Activated naive CD8-positive, alpha-beta T cell treated with anti-CD3 and anti-CD28 coated beads, Interleukin-2, amount 50 U/mL, for 24 hours (primary cell): ENCODE results near the gene RNF14.
"Not testable (repeated sequence)": the region's sequence is repeated elsewhere in the genome, so short reads cannot be mapped to it uniquely, and the experiment has no call there.

Experiments
- ATAC-seq: fragments of 150-1000 bp; cut with Tn5 transposase; one replicate; pipeline ENCODE4 v1.10.0; 2021
- DNase-seq: peaks from one replicate; pipeline ENCODE4 v3.0.0; 2021
- H3K27ac Mint-ChIP-seq: one replicate; pipeline ENCODE4 v1.8.0; 2021; ENCODE audit warnings: mild to moderate bottlenecking, mixed read lengths
- H3K27me3 Mint-ChIP-seq: one replicate; pipeline ENCODE4 v1.8.0; 2021; ENCODE audit warnings: mixed read lengths
- H3K36me3 Mint-ChIP-seq: one replicate; pipeline ENCODE4 v1.8.0; 2021; ENCODE audit warnings: low read depth, mixed read lengths
- H3K4me1 Mint-ChIP-seq: one replicate; pipeline ENCODE4 v1.8.0; 2021; ENCODE audit warnings: mixed read lengths
- H3K4me3 Mint-ChIP-seq: one replicate; pipeline ENCODE4 v1.8.0; 2021; ENCODE audit warnings: mild to moderate bottlenecking, moderate library complexity, mixed read lengths
- H3K9me3 Mint-ChIP-seq: one replicate; pipeline ENCODE4 v1.8.0; 2021; ENCODE audit warnings: mixed read lengths

The RNF14 gene, protein sequence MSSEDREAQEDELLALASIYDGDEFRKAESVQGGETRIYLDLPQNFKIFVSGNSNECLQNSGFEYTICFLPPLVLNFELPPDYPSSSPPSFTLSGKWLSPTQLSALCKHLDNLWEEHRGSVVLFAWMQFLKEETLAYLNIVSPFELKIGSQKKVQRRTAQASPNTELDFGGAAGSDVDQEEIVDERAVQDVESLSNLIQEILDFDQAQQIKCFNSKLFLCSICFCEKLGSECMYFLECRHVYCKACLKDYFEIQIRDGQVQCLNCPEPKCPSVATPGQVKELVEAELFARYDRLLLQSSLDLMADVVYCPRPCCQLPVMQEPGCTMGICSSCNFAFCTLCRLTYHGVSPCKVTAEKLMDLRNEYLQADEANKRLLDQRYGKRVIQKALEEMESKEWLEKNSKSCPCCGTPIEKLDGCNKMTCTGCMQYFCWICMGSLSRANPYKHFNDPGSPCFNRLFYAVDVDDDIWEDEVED

DNA sequence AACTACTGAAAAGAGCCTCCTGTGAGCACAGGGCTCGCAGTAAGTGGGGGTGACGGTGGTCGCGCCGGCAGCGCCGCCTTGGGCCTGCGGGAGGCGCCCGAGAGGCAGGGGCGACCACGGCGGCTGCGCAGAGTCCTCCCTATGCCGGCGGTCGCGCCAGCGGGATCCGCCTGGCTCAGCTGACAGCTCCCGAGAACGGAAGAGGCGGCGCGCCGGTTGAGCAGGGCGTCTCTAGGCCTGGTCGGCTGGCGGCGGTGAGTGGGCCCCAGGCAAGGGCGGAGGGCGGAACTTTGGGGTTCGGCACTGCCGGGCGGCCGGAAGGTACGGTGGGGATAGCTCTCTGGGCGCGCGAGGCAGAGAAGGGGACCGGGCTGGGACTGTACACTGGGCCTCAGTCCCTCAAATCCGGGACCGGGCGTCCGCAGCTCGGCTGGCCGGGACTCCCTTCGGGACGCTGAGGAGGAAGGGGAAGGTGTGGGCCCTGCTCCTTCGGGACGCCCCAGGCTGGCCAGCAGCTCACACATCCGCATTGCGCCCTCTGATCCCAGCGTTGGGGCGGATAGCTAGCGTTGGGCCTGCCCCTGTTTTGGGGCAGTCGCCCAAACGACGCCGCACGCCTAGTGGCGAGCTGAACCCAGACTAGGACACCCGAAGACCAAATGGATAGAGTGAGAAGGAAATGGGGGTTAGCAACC lies at the start of gene RNF14:
Gene RNF14 (plus strand): TSS at position 192 of the 695 bp plus-strand sequence. CDS start 4,484 bp downstream, outside the sequence.
- Mint-ChIP-seq H3K4me1 (peaks cover 30% of the 10 kb centered on the region), H3K27me3 (no peaks in the 10 kb centered on the region), H3K4me3 (peak within 1 kb of the TSS; percentile 92), H3K36me3 (peaks cover 10% of the 10 kb centered on the region), H3K27ac (peak within 1 kb of the TSS; percentile 94), H3K9me3 (no peaks in the 10 kb centered on the region)
- peak; percentile 96 for ATAC-seq
- DNase-seq: peak; percentile 95

DNA sequence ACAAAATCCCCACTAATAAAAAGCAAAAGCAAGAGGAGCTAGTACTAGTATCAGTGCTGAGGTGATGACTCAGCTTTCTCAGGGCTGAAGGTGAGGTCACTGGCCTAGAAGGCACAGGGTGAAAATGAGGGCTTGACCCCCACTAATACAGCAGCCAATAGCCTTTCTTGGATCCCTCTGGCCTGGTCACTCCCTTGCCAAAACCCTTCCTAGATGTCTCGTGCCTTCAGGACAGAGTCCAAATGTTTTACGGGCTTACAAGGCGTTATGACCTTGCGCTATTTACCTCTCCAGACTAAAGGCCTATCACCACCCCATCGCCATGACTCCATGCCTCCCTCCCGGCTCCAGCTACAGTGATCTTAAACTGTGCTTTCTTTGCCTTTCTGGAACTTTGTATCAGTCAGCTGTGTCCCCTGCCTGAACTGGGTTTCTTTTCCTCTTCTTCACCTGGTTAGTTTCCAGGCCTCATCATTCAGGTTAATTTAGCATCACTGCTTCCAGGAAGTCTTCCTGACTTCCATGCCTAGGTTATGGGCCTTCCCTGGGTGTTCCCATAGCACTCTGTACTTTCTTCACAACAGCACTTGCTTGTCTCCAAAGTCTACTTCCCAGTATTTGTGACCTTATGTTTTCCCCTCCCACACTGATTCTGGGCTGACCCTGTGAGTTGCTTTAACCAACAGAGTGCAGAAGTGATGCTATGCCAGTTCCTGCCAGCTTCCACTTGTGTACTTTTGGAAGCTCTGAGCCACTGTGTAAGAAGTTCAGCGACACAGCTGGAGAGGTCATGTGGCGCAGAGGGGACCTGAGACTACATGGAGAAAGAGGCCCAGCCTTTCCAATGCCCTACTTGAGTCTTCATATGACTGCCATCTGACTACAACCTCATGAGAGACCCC lies 49.4 kb upstream of the RNF14 start:
- H3K4me1 Mint-ChIP-seq: peaks cover 18% of the 10 kb centered on the region
- peaks cover 18% of the 10 kb centered on the region for H3K27me3 Mint-ChIP-seq
- no peaks in the 10 kb centered on the region for H3K9me3 Mint-ChIP-seq
- no peak overlapping the region for H3K4me3 Mint-ChIP-seq
- ATAC-seq (no peak), DNase-seq (no peak)
- H3K27ac Mint-ChIP-seq: no peak overlapping the region
- H3K36me3 Mint-ChIP-seq: peaks cover 6% of the 10 kb centered on the region

DNA sequence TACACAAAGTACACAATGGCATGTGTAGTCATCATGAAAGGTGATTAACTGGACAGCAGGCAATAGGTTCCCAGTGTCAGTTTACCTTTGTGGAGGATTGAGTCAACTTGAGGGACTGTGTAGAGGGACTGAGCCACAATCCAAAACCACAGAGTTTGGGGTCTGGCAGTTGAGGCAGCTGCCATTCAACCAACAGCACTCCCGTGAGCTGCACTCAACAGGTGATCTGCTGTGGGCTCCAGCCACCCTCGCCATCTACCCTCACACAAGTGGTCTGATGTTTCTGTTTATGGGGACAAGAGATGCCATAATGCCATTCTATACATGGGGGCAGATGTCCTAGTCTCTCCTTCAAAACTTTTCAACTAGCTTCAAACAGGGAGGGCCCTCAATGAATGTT lies 48.1 kb upstream of the RNF14 start:
- Mint-ChIP-seq H3K4me1 (peaks cover 18% of the 10 kb centered on the region), H3K36me3 (peaks cover 12% of the 10 kb centered on the region), H3K27me3 (peaks cover 6% of the 10 kb centered on the region), H3K4me3 (no peak overlapping the region), H3K27ac (no peak overlapping the region), H3K9me3 (no peaks in the 10 kb centered on the region)
- no peak for ATAC-seq
- no peak for DNase-seq

DNA sequence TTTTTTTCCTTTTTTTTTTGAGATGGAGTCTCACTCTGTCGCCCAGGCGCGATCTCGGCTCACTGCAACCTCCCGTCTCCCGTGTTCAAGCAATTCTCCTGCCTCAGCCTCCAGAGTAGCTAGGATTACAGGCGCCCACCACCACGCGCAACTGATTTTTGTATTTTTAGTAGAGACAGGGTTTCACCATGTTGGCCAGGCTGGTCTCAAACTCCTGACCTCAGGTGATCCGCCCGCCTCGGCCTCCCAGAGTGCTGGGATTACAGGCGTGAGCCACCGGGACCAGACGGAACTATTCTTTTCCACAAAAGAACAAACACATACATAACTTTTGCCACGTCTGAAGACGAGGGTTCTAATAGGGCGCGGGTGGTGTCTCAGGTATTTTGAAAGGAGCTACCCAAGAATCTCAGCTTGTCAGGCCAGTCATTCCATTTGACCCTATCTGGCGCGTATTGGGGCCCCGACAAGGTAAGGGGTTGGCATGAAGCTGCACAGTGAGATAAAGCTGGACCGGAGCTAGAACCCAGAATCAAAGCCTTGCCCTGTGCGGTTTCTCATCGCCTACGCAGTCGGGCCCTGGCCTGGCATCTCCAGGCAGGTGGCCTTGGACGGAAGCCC lies 46.0 kb upstream of the RNF14 start:
- H3K9me3 Mint-ChIP-seq, DNase-seq, ATAC-seq, H3K27me3 Mint-ChIP-seq: not testable (repeated sequence)
- peak overlapping the region; percentile 93 for H3K4me3 Mint-ChIP-seq
- H3K36me3 Mint-ChIP-seq: peaks cover 27% of the 10 kb centered on the region
- H3K4me1 Mint-ChIP-seq: peaks cover 20% of the 10 kb centered on the region
- peak overlapping the region; percentile 88 for H3K27ac Mint-ChIP-seq

DNA sequence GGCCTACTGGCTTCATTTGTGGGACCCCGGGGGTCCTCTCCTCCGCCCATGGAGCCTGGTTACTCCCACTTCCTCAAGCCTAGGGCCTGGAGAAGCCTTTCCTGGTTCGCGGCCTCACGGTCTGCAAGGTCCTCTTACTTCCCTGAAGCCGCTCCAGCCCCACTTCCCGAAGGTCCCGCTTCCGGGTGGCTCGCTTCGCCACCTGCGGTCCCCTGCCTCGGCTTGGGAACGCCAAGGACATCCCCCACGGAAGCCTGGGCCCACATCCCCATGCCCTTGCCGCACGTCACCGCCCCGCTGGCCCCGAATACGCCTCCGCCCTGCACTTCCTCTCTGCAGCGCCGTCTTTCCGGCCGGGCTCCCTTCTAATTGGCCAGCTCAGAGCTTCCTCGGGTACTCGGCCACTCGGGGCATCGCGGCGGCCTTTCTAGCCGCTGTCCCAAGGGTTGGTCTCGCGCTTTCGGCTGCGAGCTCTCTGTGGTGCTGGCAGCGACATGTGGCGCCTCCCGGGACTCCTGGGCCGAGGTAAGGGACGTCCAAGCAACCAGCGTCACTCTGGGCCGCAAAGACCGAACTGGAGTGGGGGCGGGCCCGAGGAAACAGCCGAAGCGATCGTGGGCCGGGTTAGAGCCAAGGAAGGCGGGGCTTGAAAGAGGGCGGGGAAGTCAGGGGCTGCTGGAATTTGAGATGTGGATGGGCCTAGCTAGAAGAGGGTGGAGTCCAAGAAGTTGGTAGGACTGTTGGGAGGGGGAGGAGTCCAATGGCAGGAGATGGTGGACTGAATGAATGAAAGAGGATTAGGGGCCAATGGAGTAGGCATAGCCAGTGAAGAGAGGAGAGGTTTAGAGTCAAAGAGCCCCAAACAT lies 45.2 kb upstream of the RNF14 start, which contains the start of gene DELE1:
Gene DELE1 (plus strand): TSS at position 424 of the 866 bp plus-strand sequence. CDS start 71 bp downstream, at position 495.
- Mint-ChIP-seq H3K36me3 (peaks cover 32% of the 10 kb centered on the region), H3K4me1 (peaks cover 20% of the 10 kb centered on the region), H3K27ac (peak within 1 kb of the TSS; percentile 88), H3K4me3 (peak within 1 kb of the TSS; percentile 93), H3K27me3 (no peaks in the 10 kb centered on the region), H3K9me3 (no peaks in the 10 kb centered on the region)
- ATAC-seq (peak; percentile 97), DNase-seq (peak; percentile 92)

DNA sequence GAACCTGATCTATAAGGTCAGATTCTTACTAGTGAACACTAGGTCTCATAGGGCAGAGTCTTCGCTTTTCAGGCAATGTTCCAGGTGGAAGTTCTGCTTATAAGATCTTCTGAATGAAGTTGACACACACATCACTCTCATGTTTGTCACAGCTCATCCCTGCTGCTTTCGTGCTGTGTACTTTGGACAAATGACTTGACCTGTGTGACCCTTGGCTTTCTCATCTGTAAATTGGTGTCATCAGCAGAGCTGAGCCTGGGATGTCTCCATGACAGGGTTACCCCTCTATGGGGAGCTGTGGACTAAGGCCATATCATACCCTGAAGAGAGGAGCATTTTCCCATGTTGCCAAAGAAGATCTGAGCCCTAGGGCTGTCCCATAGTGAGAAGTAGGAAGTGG lies 42.5 kb upstream of the RNF14 start:
- H3K27ac Mint-ChIP-seq: no peak overlapping the region
- peaks cover 40% of the 10 kb centered on the region for H3K36me3 Mint-ChIP-seq
- H3K4me3 Mint-ChIP-seq: no peak overlapping the region
- no peaks in the 10 kb centered on the region for H3K27me3 Mint-ChIP-seq
- H3K4me1 Mint-ChIP-seq: peaks cover 20% of the 10 kb centered on the region
- no peaks in the 10 kb centered on the region for H3K9me3 Mint-ChIP-seq
- DNase-seq: no peak
- ATAC-seq: no peak

DNA sequence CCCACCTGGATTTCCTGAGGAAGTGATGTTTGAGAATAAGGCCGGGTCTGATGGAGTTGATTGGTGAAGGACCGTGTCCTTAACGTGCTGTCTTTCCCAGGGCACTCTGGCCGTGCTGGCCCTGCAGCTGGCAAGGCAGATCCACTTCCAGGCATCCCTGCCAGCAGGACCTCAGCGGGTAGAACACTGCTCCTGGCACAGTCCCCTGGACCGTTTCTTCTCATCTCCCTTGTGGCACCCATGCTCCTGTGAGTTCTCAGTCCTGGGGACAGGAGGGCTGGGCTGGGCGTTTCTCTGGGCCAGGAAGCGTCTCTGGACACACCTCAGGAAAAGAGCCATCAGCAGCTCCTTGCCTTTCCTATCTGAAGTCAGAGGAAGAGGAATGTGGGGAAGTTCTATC lies 40.9 kb upstream of the RNF14 start:
- Mint-ChIP-seq H3K9me3 (no peaks in the 10 kb centered on the region), H3K4me3 (no peak overlapping the region), H3K4me1 (peaks cover 14% of the 10 kb centered on the region), H3K27me3 (no peaks in the 10 kb centered on the region), H3K36me3 (peaks cover 46% of the 10 kb centered on the region), H3K27ac (no peak overlapping the region)
- ATAC-seq: no peak
- no peak for DNase-seq

DNA sequence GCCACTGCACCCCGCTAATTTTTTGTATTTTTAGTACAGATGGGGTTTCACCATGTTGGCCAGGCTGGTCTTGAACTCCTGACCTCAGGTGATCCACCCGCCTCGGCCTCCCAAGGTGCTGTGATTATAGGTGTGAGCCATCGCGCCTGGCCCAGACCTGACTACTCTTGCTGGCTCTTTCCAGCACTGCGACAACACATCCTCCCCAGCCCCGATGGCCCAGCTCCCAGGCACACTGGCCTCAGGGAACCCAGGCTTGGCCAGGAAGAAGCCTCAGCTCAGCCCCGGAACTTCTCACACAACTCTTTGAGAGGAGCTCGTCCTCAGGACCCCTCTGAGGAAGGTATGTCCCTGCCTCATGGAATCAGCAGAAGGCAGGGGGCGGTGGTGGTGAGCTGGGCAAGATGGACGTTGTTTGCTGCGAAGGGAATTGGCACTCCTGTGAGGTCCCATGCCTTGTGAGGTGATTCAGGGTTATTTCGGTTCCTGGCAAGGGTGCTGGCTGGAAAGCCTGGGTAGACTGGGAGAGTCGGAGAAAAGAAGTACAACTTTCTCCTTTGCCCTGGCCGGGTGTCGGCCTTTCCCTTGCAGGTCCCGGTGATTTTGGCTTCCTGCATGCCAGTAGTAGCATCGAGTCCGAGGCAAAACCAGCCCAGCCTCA lies 39.4 kb upstream of the RNF14 start:
- no peak for DNase-seq
- H3K4me3 Mint-ChIP-seq: no peak overlapping the region
- no peak for ATAC-seq
- H3K27me3 Mint-ChIP-seq: no peaks in the 10 kb centered on the region
- H3K36me3 Mint-ChIP-seq: peaks cover 43% of the 10 kb centered on the region
- H3K9me3 Mint-ChIP-seq: no peaks in the 10 kb centered on the region
- peaks cover 7% of the 10 kb centered on the region for H3K4me1 Mint-ChIP-seq
- H3K27ac Mint-ChIP-seq: peak overlapping the region; percentile 22

DNA sequence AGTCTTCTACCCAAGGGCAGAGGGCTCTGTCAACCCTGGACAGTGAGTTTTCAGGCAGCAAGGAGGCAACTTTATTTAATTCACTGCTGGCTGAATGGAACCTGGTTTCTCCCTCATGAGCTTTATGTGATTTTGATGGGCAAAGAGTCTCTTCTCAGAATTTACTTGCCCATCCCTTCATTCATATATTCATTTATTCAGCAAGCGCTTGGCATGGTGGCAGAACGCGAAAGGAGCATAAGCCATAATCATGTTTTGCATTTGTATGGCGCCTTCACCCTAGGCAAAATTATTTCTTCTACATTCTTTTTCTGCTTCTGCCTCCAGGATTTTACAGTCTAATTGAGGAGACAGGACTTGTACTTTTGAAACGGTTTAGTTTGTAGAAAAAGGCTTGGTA lies 37.2 kb upstream of the RNF14 start:
- Mint-ChIP-seq H3K36me3 (peaks cover 42% of the 10 kb centered on the region), H3K9me3 (no peaks in the 10 kb centered on the region), H3K27ac (no peak overlapping the region), H3K27me3 (no peaks in the 10 kb centered on the region), H3K4me1 (no peaks in the 10 kb centered on the region), H3K4me3 (no peak overlapping the region)
- no peak for ATAC-seq
- DNase-seq: no peak

DNA sequence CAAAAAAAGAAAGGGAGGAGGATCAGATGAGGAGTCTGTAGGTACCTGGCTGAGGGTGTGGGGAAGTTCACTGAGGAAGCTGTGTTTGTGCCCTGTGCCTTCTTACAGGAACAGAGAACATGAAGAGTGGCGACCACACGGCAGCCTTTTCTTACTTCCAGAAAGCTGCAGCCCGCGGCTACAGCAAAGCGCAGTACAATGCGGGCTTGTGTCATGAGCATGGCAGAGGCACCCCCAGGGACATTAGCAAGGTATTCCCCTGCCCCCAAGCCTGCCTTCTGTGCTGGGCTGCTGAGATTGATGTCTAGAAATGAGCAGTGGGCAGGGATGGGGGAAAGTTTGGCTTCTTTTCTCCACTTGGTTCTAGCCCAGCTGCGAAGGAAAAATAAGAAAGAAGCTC lies 35.8 kb upstream of the RNF14 start:
- no peaks in the 10 kb centered on the region for H3K27me3 Mint-ChIP-seq
- ATAC-seq: no peak
- H3K4me3 Mint-ChIP-seq: no peak overlapping the region
- no peaks in the 10 kb centered on the region for H3K9me3 Mint-ChIP-seq
- H3K36me3 Mint-ChIP-seq: peaks cover 33% of the 10 kb centered on the region
- H3K4me1 Mint-ChIP-seq: no peaks in the 10 kb centered on the region
- no peak overlapping the region for H3K27ac Mint-ChIP-seq
- DNase-seq: no peak

DNA sequence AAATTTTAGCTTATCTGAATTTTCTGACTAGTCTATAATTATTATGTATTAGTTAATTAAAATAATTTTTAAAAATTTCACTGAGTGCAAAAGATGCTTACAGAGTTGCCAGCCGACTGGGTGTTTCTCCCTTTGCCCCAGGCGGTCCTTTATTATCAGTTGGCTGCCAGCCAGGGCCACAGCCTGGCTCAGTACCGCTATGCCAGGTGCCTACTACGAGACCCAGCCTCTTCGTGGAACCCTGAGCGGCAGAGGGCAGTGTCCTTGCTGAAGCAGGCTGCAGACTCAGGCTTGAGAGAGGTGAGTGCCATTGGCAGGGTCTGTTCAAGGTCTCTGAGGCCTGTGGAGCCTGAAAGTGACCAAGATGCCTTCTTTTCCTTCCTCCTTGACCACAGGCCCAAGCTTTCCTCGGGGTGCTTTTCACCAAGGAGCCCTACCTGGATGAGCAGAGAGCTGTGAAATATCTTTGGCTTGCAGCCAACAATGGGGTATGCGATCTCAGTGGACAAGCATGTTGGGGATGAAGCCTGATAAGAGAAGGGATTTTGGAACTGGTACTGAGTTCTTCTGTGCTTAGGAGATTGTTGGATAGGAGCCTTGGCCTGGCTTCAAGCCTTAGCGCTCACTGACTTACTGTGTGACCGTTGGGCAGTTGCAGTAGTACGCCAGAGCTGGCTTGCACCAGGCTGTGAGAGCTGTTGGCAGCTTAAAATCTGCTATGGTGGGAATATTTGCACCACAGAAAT lies 34.6 kb upstream of the RNF14 start:
- DNase-seq: no peak
- Mint-ChIP-seq H3K4me3 (no peak overlapping the region), H3K36me3 (peaks cover 28% of the 10 kb centered on the region), H3K9me3 (no peaks in the 10 kb centered on the region), H3K27me3 (no peaks in the 10 kb centered on the region), H3K4me1 (no peaks in the 10 kb centered on the region), H3K27ac (no peak overlapping the region)
- ATAC-seq: no peak

DNA sequence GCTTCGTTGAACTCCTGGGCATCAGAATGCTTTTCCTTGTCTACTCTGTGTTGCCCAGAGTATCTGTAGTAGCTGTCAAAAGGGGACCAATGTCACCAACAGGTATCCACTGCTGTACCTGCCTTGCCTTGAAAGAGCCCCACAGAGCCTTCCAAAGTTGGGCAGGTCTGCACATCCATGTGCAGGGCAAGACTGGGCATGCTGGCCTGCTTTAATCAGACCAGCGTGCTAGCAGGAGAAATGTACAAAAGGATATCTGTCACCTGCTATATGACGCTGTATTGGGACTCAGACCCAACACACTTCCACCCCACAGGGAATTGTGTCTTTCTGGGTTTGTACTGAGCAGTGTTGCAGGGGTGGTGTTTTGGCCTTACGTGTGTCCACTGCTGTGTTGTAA lies 33.4 kb upstream of the RNF14 start:
- no peak for DNase-seq
- Mint-ChIP-seq H3K36me3 (peaks cover 31% of the 10 kb centered on the region), H3K4me1 (no peaks in the 10 kb centered on the region), H3K27ac (peak overlapping the region; percentile 8), H3K9me3 (no peaks in the 10 kb centered on the region), H3K27me3 (no peaks in the 10 kb centered on the region), H3K4me3 (no peak overlapping the region)
- no peak for ATAC-seq
